ENCODE results near the gene AQP10. TPM values are rescaled to one million over a fixed set of nuclear protein-coding genes. Genes with fewer than 3 reads are reported as not detected.
A peak's percentile ranks its signal among the peaks of the same experiment; 100 is the strongest.

AQP10 gene
- total and polyA plus RNA-seq, 10 of the 15 experiments (the other 5 are each of a cell fraction or from before 2014, with no cell fraction given), result not detected

DNA sequence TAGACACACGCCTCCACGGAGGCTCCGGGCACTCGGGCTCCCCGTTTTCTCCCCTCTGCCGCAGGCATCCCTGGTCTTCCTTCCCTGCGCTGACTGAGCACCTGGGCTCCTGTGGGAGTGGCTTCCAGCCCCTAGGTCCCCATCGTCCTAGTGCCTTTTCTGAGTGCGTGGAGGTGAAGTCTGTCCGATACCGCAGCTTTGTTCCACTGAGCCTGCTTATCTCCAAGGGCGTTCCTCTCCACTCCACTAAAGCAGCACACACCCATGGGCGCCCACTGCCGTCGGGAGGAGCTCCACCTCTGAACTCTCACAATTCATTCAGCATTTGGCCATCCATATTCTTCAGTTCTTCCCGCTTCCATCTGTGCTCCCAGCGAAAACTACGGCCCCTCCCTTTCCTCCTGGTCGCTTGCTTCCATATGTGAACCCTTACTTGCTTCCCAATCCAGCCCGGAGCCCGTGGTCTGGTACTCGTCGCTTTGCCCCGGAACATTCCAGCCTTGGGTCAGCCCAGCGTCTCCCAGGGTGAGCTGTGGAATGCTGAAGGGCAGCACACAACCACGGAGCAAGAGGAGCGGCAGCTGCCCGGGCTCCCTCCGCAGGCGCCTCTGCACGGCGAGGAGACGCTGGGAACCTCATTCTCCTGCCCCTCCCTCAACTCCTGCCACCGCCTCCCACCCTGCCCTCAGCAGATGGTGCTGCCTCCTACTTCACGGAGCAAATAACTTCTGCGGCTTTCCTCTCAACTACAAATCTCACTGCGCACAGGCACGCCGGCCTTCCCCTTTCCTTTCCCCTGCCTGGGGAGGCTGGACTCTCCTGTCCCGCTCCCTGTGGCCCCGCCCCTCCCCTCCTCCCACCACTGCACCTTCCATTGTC, 31.9 kb downstream of the AQP10 start (continued):
- TF ChIP-seq, protein P1, sequence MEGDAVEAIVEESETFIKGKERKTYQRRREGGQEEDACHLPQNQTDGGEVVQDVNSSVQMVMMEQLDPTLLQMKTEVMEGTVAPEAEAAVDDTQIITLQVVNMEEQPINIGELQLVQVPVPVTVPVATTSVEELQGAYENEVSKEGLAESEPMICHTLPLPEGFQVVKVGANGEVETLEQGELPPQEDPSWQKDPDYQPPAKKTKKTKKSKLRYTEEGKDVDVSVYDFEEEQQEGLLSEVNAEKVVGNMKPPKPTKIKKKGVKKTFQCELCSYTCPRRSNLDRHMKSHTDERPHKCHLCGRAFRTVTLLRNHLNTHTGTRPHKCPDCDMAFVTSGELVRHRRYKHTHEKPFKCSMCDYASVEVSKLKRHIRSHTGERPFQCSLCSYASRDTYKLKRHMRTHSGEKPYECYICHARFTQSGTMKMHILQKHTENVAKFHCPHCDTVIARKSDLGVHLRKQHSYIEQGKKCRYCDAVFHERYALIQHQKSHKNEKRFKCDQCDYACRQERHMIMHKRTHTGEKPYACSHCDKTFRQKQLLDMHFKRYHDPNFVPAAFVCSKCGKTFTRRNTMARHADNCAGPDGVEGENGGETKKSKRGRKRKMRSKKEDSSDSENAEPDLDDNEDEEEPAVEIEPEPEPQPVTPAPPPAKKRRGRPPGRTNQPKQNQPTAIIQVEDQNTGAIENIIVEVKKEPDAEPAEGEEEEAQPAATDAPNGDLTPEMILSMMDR (IDR thresholded peaks at IDR 0.05 in 2 of 3, conservative IDR thresholded peaks at IDR 0.05 in 1 of 3; ENCODE audit: control insufficient read depth in 2 of 3, extremely low read depth in 1 of 3, insufficient read depth in 1 of 3, low read depth in 3 of 3, low read length in 3 of 3), result peak in 1 of 3 experiments; percentile 48; a peak in 2 of 6 replicates
- TF ChIP-seq GATAD2B (conservative IDR thresholded peaks at IDR 0.05; ENCODE audit: low read depth) (no peak), MTA2 (IDR thresholded peaks at IDR 0.05; ENCODE audit: low read depth) (peak; percentile 35; the same call in 1 of the 2 replicates), ZNF274 (IDR thresholded peaks at IDR 0.05; ENCODE audit: insufficient read depth, insufficient read length) (no peak), MYB (IDR thresholded peaks at IDR 0.05; ENCODE audit: borderline replicate concordance, low read depth, low read length) (no peak), SMC3 (IDR thresholded peaks at IDR 0.05; ENCODE audit: borderline replicate concordance, low read length) (peak; percentile 35; the same call in 1 of the 2 replicates), NR2C2 (IDR thresholded peaks at IDR 0.05; ENCODE audit: borderline replicate concordance, control insufficient read depth, insufficient read length, low read depth) (no peak), IKZF2 (IDR thresholded peaks at IDR 0.05) (peak; percentile 25 to 49; a peak in 1 of 4 replicates), TCF12 (IDR thresholded peaks at IDR 0.05; ENCODE audit: low read depth, low read length) (0 out of 2 replicates have a peak, but pooled peaks have one; percentile 41), CBX5 (IDR thresholded peaks at IDR 0.05; ENCODE audit: low read depth) (no peak), ZSCAN29 (IDR thresholded peaks at IDR 0.05) (no peak), SUPT20H (IDR thresholded peaks at IDR 0.05; ENCODE audit: borderline replicate concordance, control insufficient read depth, low read depth, low read length) (no peak), POLR2A (IDR thresholded peaks at IDR 0.05; ENCODE audit: low read depth, low read length) (no peak), IKZF1 (conservative IDR thresholded peaks at IDR 0.05) (peak; percentile 57; the same call in 1 of the 2 replicates), SP1 (IDR thresholded peaks at IDR 0.05; ENCODE audit: low read depth, low read length) (no peak), RAD21 (IDR thresholded peaks at IDR 0.05; ENCODE audit: insufficient read depth, low read depth, low read length) (peak; percentile 22; the same call in 1 of the 2 replicates), ATF7 (IDR thresholded peaks at IDR 0.05; ENCODE audit: low read depth) (no peak), HDGF (IDR thresholded peaks at IDR 0.05) (no peak)
- TF ChIP-seq, protein P2, sequence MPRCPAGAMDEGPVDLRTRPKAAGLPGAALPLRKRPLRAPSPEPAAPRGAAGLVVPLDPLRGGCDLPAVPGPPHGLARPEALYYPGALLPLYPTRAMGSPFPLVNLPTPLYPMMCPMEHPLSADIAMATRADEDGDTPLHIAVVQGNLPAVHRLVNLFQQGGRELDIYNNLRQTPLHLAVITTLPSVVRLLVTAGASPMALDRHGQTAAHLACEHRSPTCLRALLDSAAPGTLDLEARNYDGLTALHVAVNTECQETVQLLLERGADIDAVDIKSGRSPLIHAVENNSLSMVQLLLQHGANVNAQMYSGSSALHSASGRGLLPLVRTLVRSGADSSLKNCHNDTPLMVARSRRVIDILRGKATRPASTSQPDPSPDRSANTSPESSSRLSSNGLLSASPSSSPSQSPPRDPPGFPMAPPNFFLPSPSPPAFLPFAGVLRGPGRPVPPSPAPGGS (IDR thresholded peaks at IDR 0.05; ENCODE audit: borderline replicate concordance, insufficient read depth, low read depth, low read length, poor library complexity, severe bottlenecking), result no peak
- TF ChIP-seq, protein P3, sequence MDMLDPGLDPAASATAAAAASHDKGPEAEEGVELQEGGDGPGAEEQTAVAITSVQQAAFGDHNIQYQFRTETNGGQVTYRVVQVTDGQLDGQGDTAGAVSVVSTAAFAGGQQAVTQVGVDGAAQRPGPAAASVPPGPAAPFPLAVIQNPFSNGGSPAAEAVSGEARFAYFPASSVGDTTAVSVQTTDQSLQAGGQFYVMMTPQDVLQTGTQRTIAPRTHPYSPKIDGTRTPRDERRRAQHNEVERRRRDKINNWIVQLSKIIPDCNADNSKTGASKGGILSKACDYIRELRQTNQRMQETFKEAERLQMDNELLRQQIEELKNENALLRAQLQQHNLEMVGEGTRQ (IDR thresholded peaks at IDR 0.05; ENCODE audit: borderline replicate concordance, low read depth, low read length), result no peak
- TF ChIP-seq, protein P4, sequence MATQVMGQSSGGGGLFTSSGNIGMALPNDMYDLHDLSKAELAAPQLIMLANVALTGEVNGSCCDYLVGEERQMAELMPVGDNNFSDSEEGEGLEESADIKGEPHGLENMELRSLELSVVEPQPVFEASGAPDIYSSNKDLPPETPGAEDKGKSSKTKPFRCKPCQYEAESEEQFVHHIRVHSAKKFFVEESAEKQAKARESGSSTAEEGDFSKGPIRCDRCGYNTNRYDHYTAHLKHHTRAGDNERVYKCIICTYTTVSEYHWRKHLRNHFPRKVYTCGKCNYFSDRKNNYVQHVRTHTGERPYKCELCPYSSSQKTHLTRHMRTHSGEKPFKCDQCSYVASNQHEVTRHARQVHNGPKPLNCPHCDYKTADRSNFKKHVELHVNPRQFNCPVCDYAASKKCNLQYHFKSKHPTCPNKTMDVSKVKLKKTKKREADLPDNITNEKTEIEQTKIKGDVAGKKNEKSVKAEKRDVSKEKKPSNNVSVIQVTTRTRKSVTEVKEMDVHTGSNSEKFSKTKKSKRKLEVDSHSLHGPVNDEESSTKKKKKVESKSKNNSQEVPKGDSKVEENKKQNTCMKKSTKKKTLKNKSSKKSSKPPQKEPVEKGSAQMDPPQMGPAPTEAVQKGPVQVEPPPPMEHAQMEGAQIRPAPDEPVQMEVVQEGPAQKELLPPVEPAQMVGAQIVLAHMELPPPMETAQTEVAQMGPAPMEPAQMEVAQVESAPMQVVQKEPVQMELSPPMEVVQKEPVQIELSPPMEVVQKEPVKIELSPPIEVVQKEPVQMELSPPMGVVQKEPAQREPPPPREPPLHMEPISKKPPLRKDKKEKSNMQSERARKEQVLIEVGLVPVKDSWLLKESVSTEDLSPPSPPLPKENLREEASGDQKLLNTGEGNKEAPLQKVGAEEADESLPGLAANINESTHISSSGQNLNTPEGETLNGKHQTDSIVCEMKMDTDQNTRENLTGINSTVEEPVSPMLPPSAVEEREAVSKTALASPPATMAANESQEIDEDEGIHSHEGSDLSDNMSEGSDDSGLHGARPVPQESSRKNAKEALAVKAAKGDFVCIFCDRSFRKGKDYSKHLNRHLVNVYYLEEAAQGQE (IDR thresholded peaks at IDR 0.05; ENCODE audit: low read depth, low read length), result no peak

All from GM12878 (cell line).